Astrocyte (in vitro differentiated cells and primary cell): ENCODE measurements around the gene SORBS2.

Source experiments
- CTCF ChIP-seq: IDR thresholded peaks from 2 replicates; pipeline ENCODE4 v1.5.1; 2011; ENCODE audit warnings: low read depth, mild to moderate bottlenecking, inconsistent platforms, low read length, moderate library complexity; ENCODE audit not compliant: insufficient read depth
- EZH2 ChIP-seq: IDR thresholded peaks from 2 replicates; pipeline ENCODE4 v1.6.1; 2012; ENCODE audit warnings: mild to moderate bottlenecking, low read length, inconsistent platforms; ENCODE audit not compliant: insufficient read depth

GRCh38 chr4:185711726-185712125 is 100.3 kb downstream of the SORBS2 start:
- no peak for TF ChIP-seq CTCF
- no peak for TF ChIP-seq EZH2
